DND-41 (cell line): ENCODE measurements around the gene SPATA6L.

Experiments
- EZH2 ChIP-seq: IDR thresholded peaks from 3 replicates; pipeline ENCODE4 v1.6.1; 2012; ENCODE audit warnings: borderline replicate concordance, low read depth, mild to moderate bottlenecking, moderate library complexity, low read length, inconsistent platforms; ENCODE audit not compliant: severe bottlenecking
- TF ChIP-seq, protein P1 (sequence below): IDR thresholded peaks from 2 replicates; pipeline ENCODE4 v1.5.1; 2012; ENCODE audit warnings: borderline replicate concordance, low read length, moderate library complexity, mild to moderate bottlenecking; ENCODE audit not compliant: poor library complexity, severe bottlenecking; ENCODE audit errors: extremely low read depth

DNA sequence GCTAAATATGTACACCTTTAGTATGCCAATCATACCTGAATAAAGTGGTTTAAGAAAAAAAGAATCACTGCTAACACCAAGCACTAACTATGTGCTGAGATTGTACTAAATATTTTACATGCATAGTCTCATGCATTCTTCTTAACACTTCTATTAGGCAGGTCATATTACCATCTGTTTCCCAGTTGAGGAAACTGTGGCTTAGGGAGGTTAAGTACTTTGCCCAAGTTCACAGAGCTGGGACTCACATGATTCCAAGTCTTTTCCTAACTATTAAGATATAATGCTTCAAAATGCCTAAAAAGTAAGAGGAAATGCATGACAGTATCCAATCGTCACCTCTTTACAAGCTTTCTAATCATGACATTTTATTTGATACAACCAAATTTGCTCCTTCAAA, 73.4 kb downstream of the SPATA6L start:
- TF ChIP-seq, protein P1, sequence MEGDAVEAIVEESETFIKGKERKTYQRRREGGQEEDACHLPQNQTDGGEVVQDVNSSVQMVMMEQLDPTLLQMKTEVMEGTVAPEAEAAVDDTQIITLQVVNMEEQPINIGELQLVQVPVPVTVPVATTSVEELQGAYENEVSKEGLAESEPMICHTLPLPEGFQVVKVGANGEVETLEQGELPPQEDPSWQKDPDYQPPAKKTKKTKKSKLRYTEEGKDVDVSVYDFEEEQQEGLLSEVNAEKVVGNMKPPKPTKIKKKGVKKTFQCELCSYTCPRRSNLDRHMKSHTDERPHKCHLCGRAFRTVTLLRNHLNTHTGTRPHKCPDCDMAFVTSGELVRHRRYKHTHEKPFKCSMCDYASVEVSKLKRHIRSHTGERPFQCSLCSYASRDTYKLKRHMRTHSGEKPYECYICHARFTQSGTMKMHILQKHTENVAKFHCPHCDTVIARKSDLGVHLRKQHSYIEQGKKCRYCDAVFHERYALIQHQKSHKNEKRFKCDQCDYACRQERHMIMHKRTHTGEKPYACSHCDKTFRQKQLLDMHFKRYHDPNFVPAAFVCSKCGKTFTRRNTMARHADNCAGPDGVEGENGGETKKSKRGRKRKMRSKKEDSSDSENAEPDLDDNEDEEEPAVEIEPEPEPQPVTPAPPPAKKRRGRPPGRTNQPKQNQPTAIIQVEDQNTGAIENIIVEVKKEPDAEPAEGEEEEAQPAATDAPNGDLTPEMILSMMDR = no peak
- no peak for TF ChIP-seq EZH2
